Activated naive CD4-positive, alpha-beta T cell treated with Interleukin-2 at 50 U/mL for 16 hours (primary cell): ENCODE measurements around the gene PSD2.

Experiments
- DNase-seq: peaks from one replicate; pipeline ENCODE4 v3.0.0-alpha.2; 2020

PSD2 gene

DNA sequence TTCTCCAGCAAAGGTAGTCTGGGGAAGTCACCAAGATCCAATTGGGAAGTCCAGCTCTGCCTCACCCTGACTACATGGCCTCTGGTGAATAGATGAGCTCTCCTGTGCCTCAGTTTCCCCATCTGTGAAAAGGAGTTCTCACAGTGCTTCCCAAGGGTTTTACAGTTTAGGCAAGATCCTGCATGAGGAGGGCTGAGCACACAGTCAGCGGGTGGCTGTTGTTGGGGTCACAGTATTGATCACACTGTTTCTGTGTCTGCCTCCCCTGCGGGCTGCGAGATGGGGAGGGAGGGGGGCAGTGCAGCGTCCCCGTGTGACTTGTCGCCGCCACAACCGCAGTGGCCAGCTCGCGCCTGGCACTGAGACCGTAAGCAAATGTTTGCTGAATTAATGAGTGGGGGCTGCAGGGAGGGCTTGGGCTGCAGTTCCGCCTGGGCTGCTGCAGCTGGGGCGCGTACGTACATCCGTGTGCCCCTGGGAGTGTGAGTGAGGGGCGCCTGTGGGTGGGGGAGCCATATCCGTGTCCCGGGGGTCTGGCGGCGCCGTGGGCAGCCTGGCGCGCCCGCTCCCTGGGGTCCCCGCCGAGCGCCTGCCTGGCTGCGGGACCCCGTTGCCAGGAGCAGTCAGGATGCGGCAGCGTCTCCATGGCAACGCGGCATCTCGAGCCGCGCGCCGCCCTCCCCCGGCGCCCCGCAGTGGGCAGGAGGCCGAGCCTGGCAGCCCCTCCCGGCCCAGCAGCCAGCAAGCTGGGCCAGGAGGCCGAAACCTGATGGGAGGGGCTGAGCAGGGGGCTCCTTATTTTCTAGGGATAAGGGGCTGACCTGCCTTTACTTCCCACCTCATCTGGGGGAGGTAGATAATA, 31.4 kb upstream of the PSD2 start:
- DNase-seq: no peak

DNA sequence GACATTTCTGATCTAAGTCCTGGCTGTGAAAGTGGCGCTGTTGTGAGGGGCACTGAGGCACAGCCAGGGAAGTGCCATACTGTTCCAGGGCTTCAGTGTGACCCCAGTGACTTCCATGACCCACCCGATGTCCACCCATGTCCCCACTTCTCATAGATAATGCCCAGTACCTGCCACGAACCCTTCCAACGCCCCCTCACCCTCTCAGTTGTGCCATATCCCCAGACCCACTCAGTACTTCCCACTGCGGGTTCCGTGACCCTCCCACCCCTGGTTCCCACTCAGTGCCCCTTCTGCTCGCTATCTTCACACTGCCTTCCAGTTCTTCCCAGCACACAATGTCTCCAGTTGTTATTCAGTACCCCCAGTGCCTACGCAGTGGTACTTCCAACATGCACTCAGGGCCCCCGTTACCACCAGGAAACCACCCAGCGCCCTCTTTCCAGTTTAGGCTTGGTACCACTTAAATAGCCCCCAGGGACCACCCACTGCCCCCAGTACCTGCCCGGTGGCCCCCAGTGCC, 30.7 kb upstream of the PSD2 start:
- DNase-seq: no peak

GRCh38 chr5:139765409-139766217, 30.0 kb upstream of the PSD2 start:
- DNase-seq: peak; percentile 81

DNA sequence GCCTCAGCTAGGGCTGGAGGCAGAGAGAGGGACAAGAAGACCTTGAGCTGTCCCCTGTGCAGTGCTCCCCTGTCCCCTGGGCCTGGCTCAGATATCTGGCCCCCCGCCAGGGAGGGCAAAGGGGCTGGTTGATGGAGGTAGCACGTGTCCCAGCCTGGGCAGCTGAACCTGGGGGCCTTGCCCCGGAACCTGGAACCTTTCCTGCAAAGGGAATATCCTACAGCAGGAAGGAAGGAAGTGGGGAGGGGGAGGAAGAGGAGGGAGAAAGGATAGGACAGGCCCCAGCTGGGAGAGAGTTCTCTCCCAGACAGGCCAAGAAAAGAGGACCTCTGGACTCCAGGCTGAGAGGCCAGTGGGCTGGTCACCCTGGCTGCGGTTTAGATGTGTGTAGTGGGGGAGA, 27.6 kb upstream of the PSD2 start:
- no peak for DNase-seq

- no peak for DNase-seq
Measured at GRCh38 chr5:139768807-139769465, 26.7 kb upstream of the PSD2 start.

DNA sequence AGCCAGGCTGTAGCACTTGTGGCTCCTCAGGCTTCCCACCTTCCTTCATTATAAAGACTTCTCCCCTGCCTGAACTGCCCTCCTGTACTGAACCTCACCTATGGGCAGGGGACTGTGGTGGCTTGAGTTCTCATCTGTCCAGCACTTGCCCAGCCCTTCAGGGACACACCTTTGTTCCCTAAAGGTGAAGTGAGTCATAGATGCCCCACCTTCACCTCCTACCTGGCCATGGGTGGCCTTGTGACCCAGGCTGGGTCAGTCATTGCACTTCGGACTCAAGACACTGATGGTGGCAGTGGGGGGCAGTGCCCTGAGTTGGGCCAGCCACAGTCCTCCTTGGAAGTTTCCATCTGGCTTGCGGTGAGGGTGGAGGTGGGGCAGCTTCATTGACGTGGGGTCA, 26.1 kb upstream of the PSD2 start:
- no peak for DNase-seq

GRCh38 chr5:139770722-139771121, 24.9 kb upstream of the PSD2 start:
- DNase-seq: no peak

DNA sequence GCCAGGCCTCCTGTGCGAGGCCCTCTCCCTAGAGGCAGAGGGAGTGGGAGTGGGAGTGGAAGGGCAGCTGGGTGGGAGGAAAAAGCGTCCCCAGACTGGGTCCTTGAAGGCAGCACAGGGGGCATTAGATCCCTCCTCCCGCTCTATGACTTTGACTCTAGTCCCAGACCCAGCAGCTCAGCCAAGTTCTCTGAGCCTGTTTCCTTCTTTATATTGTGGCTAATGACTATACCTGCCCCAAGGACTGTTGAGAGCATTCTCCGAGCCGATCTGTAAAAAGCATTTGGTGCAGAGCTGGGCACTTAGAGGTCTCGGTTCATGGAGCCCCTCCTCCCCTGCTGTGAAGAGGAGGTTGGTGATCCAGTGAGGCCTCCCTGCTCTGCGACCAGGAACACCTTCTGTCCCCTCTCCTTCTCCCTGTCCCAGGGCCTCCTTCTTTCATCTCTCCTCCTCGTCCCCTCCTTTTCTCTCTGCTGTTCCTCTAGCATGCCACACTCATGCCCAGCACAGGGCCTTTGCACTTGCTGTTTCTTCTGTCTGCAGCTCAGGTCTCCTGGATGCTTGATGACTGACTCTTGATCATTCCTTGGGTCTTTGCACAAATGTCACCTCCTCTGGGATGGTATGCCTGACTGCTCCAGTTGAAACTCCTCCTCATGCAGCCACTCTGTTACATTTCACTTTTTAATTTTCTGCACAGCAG, 23.4 kb upstream of the PSD2 start:
- DNase-seq: no peak

- no peak for DNase-seq
Measured at GRCh38 chr5:139772927-139773690, 22.5 kb upstream of the PSD2 start.

DNA sequence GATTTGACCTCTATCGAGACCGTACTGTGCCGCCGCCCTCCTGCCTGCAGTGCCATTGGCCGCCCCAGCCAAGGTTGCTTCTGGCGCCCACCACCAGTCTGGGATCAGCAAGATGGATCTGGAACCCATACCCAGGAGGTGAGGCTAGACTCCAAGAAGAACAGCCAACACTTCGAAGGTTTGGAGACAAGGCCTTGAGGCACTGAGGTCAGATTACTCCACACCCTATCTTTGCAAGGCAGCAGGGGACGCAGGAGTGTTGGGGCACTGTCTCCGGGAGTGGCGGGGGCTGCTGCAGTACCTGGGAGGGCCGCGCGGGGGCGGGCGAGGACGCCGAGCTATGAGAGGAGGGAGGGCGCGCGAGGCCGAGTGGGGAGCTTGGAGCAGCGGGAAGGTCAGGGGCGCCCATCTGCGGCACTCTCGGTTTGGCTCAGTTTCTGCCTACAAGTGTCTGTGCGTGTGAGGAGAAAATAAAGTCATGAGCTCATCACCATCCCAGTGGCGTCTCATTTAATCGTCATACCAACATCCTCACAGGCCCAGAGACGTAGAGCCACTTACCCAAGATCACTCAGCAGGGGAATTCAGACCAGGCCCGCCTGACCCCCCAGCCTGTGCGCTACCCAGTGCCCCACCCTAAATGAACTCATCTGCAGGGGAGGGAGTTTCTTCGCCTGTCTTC, 20.5 kb upstream of the PSD2 start:
- peak; percentile 82 for DNase-seq

- DNase-seq: no peak
Measured at GRCh38 chr5:139775872-139776271, 19.7 kb upstream of the PSD2 start.

DNA sequence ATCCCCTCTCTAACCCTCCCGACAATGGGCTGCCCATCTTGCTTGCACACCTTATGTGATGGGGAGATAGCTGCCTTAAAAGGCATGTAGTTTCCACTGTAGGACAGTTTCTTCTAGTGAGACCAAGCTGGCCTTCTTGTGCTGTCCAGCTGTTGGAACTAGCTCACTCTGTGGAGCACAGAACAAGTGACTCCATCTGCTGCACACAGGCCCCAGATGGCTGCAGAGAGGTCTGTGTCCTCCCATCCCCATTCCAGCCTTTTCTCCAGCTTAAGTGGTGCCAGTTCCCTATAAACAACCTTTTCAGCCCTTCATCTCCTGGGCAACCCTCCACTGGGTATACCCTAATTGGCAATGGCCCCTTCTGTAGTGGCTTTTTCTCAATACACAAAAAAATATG, 18.7 kb upstream of the PSD2 start:
- DNase-seq: no peak

DNA sequence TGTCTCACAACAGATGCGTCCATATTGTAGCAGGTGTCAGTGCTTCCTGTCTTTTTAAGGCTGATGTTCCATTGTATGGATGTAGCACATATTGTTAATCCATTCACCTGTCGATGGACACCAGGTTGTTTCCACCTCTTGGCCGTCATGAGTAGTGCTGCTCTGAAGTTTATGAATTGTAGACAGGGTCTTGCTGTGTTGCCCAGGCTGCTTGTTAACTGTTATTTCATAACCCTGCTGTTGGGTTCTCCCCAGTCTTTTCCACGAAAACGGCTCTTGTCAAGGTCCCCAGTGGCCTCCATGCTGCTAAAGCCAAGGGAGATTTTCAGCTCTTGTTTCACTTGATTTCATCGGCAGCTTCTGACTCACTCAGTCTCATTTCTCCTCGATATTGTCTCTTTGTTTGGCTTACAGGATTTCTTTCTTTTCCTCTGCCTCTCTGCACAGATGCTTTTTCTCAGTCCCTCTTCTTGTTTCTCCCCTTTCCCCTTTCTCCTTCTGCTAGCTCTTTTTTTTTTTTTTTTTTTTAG, 12.1 kb upstream of the PSD2 start:
- no peak for DNase-seq

DNA sequence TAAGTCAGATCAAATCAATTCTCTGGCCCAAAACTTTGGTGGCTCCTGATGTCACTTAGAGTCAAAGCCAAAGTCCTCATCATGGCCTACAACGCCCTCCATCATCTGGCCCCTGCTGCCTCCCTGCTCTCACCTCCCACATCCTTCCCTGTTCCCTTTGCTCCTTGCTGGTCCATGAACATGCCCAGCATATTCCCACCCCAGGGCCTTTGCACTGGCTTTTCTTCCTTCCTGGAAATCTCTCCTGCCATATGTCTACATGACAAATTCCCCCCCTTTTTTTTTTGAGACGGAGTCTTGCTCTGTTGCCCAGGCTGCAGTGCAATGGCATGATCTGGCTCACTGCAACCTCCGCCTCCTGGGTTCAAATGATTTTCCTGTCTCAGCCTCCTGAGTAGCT, 11.1 kb upstream of the PSD2 start:
- DNase-seq: no peak

GRCh38 chr5:139787257-139787567, 8.4 kb upstream of the PSD2 start:
- no peak for DNase-seq

- DNase-seq: peak; percentile 88
Measured at GRCh38 chr5:139787568-139788293, 7.9 kb upstream of the PSD2 start.

GRCh38 chr5:139788294-139788910, 7.2 kb upstream of the PSD2 start:
- no peak for DNase-seq

- no peak for DNase-seq
Measured at GRCh38 chr5:139789116-139789844, 6.3 kb upstream of the PSD2 start.

GRCh38 chr5:139789845-139790189, 5.8 kb upstream of the PSD2 start:
- no peak for DNase-seq
